ENCODE measurements around the gene CRELD2. TPM values are rescaled to one million over a fixed set of nuclear protein-coding genes. Genes with fewer than 3 reads are reported as not detected.

Gene CRELD2
- total and polyA plus RNA-seq, 2 of the 4 experiments (the other 2 are of a cell fraction) = 36.2 to 70.7 TPM

DNA sequence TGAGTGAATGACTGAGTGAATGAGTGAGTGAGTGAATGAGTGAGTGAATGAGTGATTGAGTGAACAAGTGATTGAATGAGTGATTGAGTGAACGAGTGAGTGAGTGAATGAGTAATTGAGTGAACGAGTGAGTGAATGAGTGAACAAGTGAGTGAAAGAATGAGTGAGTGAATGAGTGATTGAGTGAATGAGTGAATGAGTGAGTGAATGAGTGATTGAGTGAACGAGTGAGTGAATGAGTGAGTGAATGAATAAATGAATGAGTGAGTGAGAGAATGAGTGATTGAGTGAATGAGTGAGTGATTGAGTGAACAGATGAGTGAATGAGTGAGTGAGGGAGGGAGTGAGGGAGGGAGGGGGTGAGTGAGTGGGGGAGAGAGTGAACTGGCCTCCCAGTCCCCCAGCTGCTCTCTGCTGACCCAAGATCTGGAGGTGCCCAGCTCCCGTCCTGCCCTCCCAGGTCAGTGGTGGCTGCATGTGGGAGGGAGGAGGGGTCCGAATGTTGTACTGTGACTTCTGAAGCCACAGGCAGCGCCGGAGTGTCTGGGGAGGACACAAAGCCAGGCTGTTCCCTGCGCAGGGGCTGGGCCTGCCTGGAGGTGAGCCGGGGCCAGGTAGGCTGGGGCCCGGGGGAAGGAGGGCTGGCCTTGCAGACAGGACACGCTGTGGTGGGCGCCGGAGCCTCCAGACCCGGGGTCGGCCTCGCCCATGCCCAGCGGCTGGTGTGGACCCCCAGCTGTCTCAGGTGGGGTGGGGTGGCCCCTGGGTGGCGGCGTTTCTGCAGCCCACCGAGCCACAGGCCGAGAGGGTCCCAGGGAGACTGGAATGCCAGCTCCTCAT lies 24.4 kb downstream of the CRELD2 start:
- Histone ChIP-seq H3K4me2 (ENCODE audit: low read depth, low read length) (no peak overlapping the region), H2AK5ac (ENCODE audit: low read depth, low read length) (no peak overlapping the region), H3K27ac (ENCODE audit: insufficient read depth, low read length) (no peak overlapping the region), H2AFZ (replicated peaks; ENCODE audit: low read length, poor library complexity) (no peak overlapping the region), H3K56ac (ENCODE audit: extremely low read depth, insufficient read depth, low read length) (no peak overlapping the region), H3K18ac (ENCODE audit: low read depth, low read length) (no peak overlapping the region), H3K36me3 (ENCODE audit: control insufficient read depth, insufficient read depth, low read length) (no peaks in the 10 kb centered on the region), H2BK5ac (ENCODE audit: low read depth, low read length, poor library complexity, severe bottlenecking) (no peak overlapping the region), H4K20me1 (ENCODE audit: insufficient read depth, low read length) (no peaks in the 10 kb centered on the region), H2BK120ac (ENCODE audit: low read depth, low read length) (no peak overlapping the region), H4K5ac (ENCODE audit: low read depth, low read length) (no peak overlapping the region), H2BK15ac (ENCODE audit: low read depth, low read length) (no peak overlapping the region), H2AK9ac (replicated peaks; ENCODE audit: low read depth, low read length, poor library complexity) (no peak overlapping the region), H4K8ac (ENCODE audit: low read depth in 2 of 2, low read length in 2 of 2) (no peak overlapping the region), H3K9me1 (ENCODE audit: insufficient read depth, low read length) (no peaks in the 10 kb centered on the region), H3K14ac (replicated peaks; ENCODE audit: low read depth, low read length) (no peak overlapping the region), H3K4me1 (ENCODE audit: control insufficient read depth, insufficient read depth, low read length) (no peaks in the 10 kb centered on the region), H3K4me3 (ENCODE audit: insufficient read depth, low read depth, low read length) (no peak overlapping the region), H3K9ac (ENCODE audit: low read depth, low read length) (no peak overlapping the region), H2BK20ac (ENCODE audit: low read depth, low read length) (no peak overlapping the region), H4K91ac (ENCODE audit: insufficient read depth, low read depth, low read length) (no peak overlapping the region), H3K27me3 (ENCODE audit: control insufficient read depth, insufficient read depth, low read length) (no peaks in the 10 kb centered on the region), H3K79me1 (ENCODE audit: low read depth in 1 of 2, low read length in 2 of 2) (no peaks in the 10 kb centered on the region), H3K9me3 (ENCODE audit: control insufficient read depth, insufficient read depth, low read length) (no peaks in the 10 kb centered on the region), H3K4ac (ENCODE audit: low read depth, low read length) (no peak overlapping the region), H3K23ac (ENCODE audit: low read depth, low read length) (no peak overlapping the region)
- BruUV-seq (replicated peaks) = no TSS peak
- no peak for ATAC-seq (ENCODE audit: low read depth)
- 80 to 100% methylated on average over 3 to 7 of the region's 21 CpGs for WGBS, 2 experiments (ENCODE audit: extremely low coverage in 2 of 2, insufficient read length in 1 of 2)
- no peak for TF ChIP-seq CHD1 (IDR thresholded peaks at IDR 0.05; ENCODE audit: low read depth, low read length)
- TF ChIP-seq RFX5 (IDR thresholded peaks at IDR 0.05; ENCODE audit: low read depth, low read length) = no peak
- TF ChIP-seq NFE2L2 (IDR thresholded peaks at IDR 0.05; ENCODE audit: low read depth, low read length) = no peak
- no peak for TF ChIP-seq BHLHE40 (IDR thresholded peaks at IDR 0.05; ENCODE audit: low read depth, low read length)
- no peak for TF ChIP-seq MXI1 (IDR thresholded peaks at IDR 0.05; ENCODE audit: borderline replicate concordance, low read depth, low read length)
- TF ChIP-seq CEBPB (IDR thresholded peaks at IDR 0.05; ENCODE audit: low read depth, low read length) = no peak
- TF ChIP-seq, protein P1, sequence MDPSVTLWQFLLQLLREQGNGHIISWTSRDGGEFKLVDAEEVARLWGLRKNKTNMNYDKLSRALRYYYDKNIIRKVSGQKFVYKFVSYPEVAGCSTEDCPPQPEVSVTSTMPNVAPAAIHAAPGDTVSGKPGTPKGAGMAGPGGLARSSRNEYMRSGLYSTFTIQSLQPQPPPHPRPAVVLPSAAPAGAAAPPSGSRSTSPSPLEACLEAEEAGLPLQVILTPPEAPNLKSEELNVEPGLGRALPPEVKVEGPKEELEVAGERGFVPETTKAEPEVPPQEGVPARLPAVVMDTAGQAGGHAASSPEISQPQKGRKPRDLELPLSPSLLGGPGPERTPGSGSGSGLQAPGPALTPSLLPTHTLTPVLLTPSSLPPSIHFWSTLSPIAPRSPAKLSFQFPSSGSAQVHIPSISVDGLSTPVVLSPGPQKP (IDR thresholded peaks at IDR 0.05; ENCODE audit: borderline replicate concordance, low read depth, low read length) = no peak
- no peak for TF ChIP-seq POLR2A (IDR thresholded peaks at IDR 0.05; ENCODE audit: low read depth, low read length)
- DNase-seq = no peak
- CTCF ChIA-PET = interaction anchor here (1.0 kb wide), 1 partner anchor 41 kb away, joined by 3 read pairs; no protein-coding TSS in a partner anchor
- intact Hi-C loops (cut with micrococcal nuclease) (no loop called here), in situ Hi-C loops (cut with MboI; ENCODE audit: low sequenced_read_pairs) (no loop called here), dilution Hi-C loops (cut with HindIII; ENCODE audit: low sequenced_read_pairs, unreplicated experiment) (no loop called here)
- POLR2A ChIA-PET (ENCODE audit: unreplicated experiment) = interaction anchor here (0.5 kb wide), 1 partner anchor 9 kb away, joined by 3 read pairs; no protein-coding TSS in a partner anchor

Measured in IMR-90 (cell line).